Urothelium cell line (cell line): Measurements from ENCODE around the gene DDX59.
"Not testable (repeated sequence)": the region's sequence is repeated elsewhere in the genome, so short reads cannot be mapped to it uniquely, and the experiment has no call there.

Source experiments
- DNase-seq: peaks from one replicate; pipeline ENCODE4 v3.0.0; 2011; ENCODE audit warnings: low spot score, mixed read lengths
- FAIRE-seq: peaks from 2 replicates; lab custom pipeline; 2011; peaks lifted over from hg19 to GRCh38; lab: Jason Lieb, UNC

Gene DDX59

GRCh38 chr1:200631375-200631774 is 38.3 kb downstream of the DDX59 start:
- FAIRE-seq (no peak), DNase-seq (no peak)

DNA sequence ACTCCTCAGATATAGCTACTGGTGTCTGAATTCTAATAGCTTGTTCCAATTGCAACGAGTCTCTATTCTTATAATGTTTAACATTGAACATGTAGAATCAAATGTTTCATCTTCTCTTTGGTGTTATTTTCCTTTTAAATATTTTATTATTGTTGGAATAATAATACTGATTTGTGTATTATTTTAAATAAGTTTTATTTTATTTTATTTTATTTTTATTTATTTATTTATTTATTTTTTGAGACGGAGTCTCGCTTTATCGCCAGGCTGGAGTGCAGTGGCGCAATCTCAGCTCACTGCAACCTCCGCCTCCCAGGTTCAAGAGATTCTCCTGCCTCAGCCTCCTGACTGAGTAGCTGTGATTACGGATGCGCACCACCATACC is 39.2 kb downstream of the DDX59 start:
- DNase-seq, FAIRE-seq: not testable (repeated sequence)

DNA sequence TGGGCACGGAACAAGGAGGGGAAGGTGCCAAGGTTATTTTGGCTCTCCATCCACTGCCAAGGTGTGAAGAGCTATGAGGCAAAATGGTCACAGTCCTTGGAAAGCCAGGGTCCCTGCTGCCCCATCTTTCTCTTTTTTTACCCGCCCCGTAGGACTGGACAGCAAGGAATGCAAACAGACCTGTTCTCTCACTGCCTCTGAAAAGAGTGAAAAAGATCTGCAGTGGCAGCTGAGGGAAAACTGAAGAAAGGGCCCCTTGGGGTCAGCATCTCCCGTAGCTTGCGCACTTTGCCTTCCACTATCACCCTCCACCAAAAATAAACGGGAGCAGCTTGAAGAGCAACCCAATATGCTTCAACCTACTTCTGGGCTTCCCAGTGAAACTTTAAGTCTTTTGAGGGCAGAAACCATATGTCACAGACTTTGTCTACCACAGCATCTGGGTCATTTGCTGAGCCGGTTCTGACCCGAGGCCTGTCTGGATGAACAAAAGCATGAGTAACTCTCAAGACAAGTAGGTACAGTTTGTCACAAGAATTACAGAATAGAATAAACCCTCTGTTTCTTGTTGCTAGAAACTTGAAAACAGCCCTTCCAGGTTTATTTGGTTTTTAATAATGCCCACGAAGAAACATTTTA is 39.7 kb downstream of the DDX59 start:
- DNase-seq (no peak), FAIRE-seq (no peak)

DNA sequence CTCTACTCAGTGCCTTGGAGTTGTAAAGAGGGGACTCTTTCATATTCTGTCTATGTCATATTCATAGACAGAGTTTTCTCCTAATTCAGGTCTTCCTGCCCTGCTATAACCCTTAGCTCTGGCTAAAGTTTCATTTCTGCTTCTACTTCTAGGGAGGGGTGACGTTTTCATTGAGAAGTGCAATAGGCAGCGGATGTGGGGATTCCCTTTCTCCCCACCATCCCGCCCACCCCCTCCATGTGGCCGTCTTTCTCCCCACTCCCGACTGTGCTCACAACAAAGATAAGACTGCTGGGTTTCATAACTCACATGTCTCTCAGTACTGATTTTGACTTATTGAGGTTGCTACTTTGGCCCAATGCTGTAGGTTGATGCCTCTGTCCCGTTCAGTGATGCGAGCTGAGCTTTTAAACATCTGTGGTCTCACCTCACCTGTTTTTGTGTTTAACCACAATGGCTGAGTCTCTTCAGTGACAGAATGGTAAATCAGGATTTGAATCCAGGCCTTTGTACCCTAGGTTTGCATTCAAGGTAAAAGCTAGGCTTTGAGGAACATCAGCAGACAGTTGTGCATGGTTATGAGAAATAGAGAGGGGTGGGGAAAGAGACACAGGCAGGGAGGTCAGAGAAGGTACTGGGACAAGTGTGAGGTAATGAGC is 41.4 kb downstream of the DDX59 start:
- DNase-seq (no peak), FAIRE-seq (no peak)

DNA sequence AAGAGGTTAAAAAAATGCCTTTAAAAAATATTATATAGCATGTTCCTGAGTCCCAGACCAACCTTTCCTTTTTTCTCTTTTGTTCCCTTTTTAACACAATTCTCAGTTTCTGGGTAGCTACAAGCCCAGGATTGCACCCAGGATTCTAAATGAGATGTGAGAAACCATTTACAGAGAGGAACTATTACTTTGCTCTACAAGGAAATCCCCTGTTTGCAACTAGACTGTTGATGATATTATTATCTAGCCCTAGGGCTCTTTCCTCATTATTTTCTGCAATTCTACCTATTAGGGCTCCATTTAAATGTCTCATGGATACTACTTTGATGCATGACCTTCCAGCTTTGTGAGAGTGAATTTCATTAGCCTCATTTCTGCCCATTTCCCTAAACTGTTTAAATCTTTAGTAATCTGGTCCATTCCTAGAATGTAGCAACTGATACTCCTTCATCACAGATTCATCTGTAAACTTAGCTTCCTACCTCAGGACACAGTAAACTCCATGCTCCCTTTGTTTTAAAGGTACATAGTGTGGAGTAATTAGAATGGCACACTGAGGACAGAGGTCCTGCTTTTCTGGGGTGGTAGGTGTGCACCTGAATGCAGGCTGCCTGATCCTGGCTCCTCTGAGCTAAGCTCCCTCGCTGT is 42.0 kb downstream of the DDX59 start:
- FAIRE-seq (no peak), DNase-seq (no peak)

DNA sequence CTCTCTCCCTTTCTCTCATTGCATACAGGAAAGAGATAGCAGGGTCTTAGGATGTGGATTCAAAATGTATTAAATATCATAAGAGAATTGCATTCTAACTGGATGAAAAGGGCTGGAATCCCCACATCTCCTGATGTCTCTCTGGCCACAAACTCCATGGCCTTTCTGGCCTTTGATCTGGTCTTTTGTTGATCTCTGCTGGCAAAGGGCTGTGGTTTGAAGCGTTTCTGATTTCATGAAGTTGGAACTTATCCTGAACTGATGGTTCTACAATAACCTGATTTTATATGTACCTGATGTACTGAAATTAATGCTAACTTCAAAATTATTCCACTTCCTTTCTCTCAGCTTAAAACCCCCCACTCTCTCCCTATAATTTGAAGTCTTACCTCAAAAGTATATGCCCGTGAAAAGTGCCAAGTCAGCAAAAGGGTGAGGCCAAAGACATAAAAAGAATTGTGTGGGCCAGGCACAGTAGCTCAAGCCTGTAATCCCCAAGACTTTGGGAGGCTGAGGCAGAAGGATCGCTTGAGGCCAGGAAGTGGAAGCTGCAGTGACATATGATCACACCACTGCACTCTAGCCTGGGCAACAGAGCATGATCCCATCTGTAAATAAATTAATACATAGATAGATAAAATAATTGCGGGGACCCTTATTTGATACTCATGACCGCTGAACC is 42.7 kb downstream of the DDX59 start:
- FAIRE-seq, result no peak
- DNase-seq, result no peak

GRCh38 chr1:200625381-200625824 is 44.3 kb downstream of the DDX59 start:
- no peak for FAIRE-seq

DNA sequence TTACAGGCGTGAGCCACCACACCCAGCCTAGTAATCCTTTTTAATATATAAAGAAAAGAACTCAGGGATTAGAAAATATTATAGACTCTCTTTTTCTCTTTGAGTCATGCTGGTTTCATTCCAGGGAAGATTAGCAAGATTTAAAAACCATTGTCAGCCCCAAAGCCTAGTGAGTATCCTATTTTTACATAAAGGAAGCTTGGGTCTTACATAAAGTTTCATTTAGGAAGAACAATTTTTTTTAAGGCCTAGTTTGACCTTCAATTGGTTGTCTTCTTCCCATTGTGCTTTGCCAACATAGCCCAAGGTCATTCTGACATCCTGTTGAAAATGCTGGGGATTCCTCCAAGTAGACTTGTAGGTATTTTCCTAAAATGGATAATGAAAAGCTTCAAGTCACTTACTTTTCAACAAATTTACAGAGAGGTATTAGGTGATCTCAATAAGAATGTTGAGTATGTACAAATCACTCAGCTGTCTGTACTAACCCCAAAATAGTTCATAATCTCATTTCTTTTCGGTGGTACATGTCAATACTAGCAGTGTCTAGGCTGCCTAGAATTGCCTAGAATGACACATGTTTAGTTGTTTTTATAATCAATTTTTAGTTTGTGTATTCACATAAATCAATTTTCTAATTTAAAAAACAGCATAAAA is 44.9 kb downstream of the DDX59 start:
- DNase-seq, result no peak
- FAIRE-seq, result no peak

More at GRCh38 chr1:200625381-200625824, 44.3 kb downstream of the DDX59 start:
- peak; percentile 24 for DNase-seq

DNA sequence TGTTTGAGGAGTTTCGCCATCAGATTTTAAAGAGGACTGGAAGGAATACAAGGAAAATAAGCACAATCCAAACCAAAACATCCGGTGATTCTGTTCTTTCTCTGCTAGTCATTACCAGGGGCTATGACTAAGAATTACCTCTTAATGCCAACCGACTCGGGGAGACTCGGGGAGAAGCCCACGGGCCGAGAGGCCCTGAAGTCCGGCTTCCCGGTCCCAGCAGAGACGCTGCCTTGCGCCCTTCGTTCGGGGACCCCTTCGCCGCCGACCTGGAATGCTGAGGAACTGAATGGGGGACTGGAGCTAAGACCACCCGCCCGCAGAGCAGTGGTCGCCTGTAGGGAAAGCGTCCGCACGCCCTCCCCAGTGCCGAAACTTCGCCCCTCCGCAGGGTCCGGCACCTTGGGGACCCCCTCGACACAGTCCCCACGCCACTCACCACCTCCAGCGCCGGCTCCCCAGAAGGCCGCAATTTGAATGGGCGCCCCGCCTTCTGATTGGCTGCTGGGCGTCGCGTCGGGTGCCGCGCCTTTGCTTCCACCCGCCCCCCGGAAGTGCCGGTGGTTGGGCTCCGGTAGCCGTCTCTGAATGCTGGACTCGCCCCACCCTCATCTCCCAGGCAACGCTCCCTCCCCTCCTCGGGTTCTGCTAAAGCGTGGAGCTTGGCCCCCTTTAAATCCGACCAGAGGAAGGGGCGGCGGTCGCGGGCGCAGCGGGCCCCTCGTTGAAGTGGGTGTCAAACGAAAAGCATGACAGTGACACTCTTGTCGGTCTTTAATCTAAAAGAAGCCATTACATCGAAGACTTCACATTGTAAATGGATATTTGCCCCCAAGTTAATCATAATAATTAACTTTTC is 49.2 kb downstream of the DDX59 start, which contains the start of gene KIF14:
TSS of gene KIF14 (minus strand) at position 479 of the 859 bp plus-strand sequence. CDS start 2,028 bp downstream, outside the sequence.
- FAIRE-seq, result no peak

GRCh38 chr1:200619894-200620272 is 49.8 kb downstream of the DDX59 start:
- DNase-seq (no peak), FAIRE-seq (no peak)

More for the DNA sequence above, 49.2 kb downstream of the DDX59 start, which contains the start of gene KIF14:
- peak; percentile 97 for DNase-seq

GRCh38 chr1:200610846-200611245 is 58.9 kb downstream of the DDX59 start:
- no peak for DNase-seq
- FAIRE-seq, result no peak

DNA sequence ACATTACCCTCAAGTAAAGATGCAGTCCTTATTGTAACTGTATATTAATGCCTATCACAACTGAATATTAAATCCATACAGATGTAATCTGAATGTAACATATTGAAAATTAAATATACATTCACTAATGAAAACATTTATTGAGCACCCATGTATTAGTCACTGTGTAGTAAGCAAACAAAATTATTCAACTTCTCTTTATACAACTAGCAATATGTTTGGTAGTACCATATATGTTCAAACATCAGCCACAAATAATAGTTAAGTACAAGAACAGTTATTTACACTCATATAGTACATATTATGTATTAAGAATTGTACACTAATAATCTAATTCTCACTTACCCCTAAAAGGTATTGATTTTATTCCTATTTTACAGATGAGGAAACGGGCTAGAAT is 67.1 kb downstream of the DDX59 start:
- FAIRE-seq, result no peak
- no peak for DNase-seq
